Activated T-cell treated with anti-CD3 and anti-CD28 coated beads, Interleukin-2, amount 50 U/mL, for 4 hours (primary cell): ENCODE measurements around the gene FLACC1. TPM values are rescaled to one million over a fixed set of nuclear protein-coding genes. Genes with fewer than 3 reads are reported as not detected.
"Not testable (repeated sequence)": the region's sequence is repeated elsewhere in the genome, so short reads cannot be mapped to it uniquely, and the experiment has no call there.

Source experiments
- ATAC-seq, 2 donors: fragments of 200-7000 bp; cut with Tn5 transposase; one replicate each; pipeline ENCODE4 v1.10.0; 2021
- DNase-seq: peaks from one replicate; pipeline ENCODE4 v3.0.0-alpha.2; 2020
- H3K27me3 Mint-ChIP-seq: one replicate; pipeline ENCODE4 v1.8.0; 2021; ENCODE audit warnings: low read depth, mixed read lengths
- H3K36me3 Mint-ChIP-seq: one replicate; pipeline ENCODE4 v1.8.0; 2022; ENCODE audit warnings: mixed read lengths; ENCODE audit not compliant: insufficient read depth
- H3K4me1 Mint-ChIP-seq: one replicate; pipeline ENCODE4 v1.8.0; 2021; ENCODE audit warnings: low read depth, mixed read lengths
- H3K4me3 Mint-ChIP-seq: one replicate; pipeline ENCODE4 v1.8.0; 2021; ENCODE audit warnings: mild to moderate bottlenecking, moderate library complexity, mixed read lengths
- H3K9me3 Mint-ChIP-seq: one replicate; pipeline ENCODE4 v1.8.0; 2021; ENCODE audit warnings: mixed read lengths
- total RNA-seq, 3 donors: library from RNA; stranded (reverse); gene quantifications; one replicate each; pipeline ENCODE4 v1.2.1, GENCODE V29; 2021

FLACC1 gene, protein sequence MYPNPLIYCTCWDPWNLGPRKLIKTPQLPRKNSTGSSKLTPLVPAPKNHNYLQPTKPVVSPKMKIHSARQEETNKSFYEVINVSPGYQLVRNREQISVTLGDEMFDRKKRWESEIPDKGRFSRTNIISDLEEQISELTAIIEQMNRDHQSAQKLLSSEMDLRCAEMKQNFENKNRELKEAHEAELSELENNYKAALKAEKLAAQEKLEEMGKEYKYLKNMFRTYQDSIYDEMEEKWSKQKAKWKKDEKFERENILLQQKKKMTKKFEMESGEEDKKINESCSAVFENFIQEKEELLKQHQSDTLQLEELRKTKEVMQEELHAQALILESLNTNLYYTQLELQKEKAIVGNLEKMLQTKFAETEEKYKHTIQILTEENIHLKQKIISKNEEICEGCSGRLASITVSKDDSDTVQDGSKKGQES
- total RNA-seq: 1 to 10 TPM in 1 of 3 donors, under 1 TPM in 2; 0.63 to 1.5 (median 0.87) TPM

- Mint-ChIP-seq H3K4me1 (peaks cover 23% of the 10 kb centered on the region), H3K27me3 (no peaks in the 10 kb centered on the region), H3K9me3 (no peaks in the 10 kb centered on the region), H3K36me3 (peaks cover 13% of the 10 kb centered on the region), H3K4me3 (no peak within 1 kb of the TSS)
- DNase-seq (no peak), ATAC-seq (no peak)
These were observed at the start of gene FLACC1 for GRCh38 chr2:201357221-201357620. TSS of gene FLACC1 (minus strand) at chr2:201357345. CDS start at chr2:201351404, 5,941 bp downstream.

- H3K27me3 Mint-ChIP-seq: no peaks in the 10 kb centered on the region
- H3K4me3 Mint-ChIP-seq: no peak overlapping the region
These were observed 49.0 kb upstream of the FLACC1 start for GRCh38 chr2:201406077-201406662.

GRCh38 chr2:201404699-201405280, 47.6 kb upstream of the FLACC1 start:
- H3K27me3 Mint-ChIP-seq: no peaks in the 10 kb centered on the region
- no peaks in the 10 kb centered on the region for H3K9me3 Mint-ChIP-seq
- DNase-seq (no peak), ATAC-seq (no peak)
- no peak overlapping the region for H3K4me3 Mint-ChIP-seq
- peaks cover 53% of the 10 kb centered on the region for H3K4me1 Mint-ChIP-seq
- H3K36me3 Mint-ChIP-seq: peaks cover 19% of the 10 kb centered on the region

More at GRCh38 chr2:201406077-201406662, 49.0 kb upstream of the FLACC1 start:
- Mint-ChIP-seq H3K9me3 (no peaks in the 10 kb centered on the region), H3K4me1 (peaks cover 57% of the 10 kb centered on the region), H3K36me3 (peaks cover 16% of the 10 kb centered on the region)
- DNase-seq: no peak
- peak in 1 of 2 donors; percentile 30 for ATAC-seq

- no peaks in the 10 kb centered on the region for H3K9me3 Mint-ChIP-seq
- no peaks in the 10 kb centered on the region for H3K27me3 Mint-ChIP-seq
- no peak overlapping the region for H3K4me3 Mint-ChIP-seq
- peaks cover 27% of the 10 kb centered on the region for H3K36me3 Mint-ChIP-seq
- ATAC-seq (no peak), DNase-seq (no peak)
- H3K4me1 Mint-ChIP-seq: peaks cover 52% of the 10 kb centered on the region
These were observed 46.7 kb upstream of the FLACC1 start for GRCh38 chr2:201403880-201404279.

GRCh38 chr2:201402651-201403562, 45.8 kb upstream of the FLACC1 start:
- Mint-ChIP-seq H3K4me3 (no peak overlapping the region), H3K9me3 (no peaks in the 10 kb centered on the region), H3K27me3 (no peaks in the 10 kb centered on the region), H3K4me1 (peaks cover 50% of the 10 kb centered on the region), H3K36me3 (peaks cover 29% of the 10 kb centered on the region)
- ATAC-seq: no peak
- DNase-seq: no peak

GRCh38 chr2:201401815-201402214, 44.7 kb upstream of the FLACC1 start:
- H3K36me3 Mint-ChIP-seq: peaks cover 31% of the 10 kb centered on the region
- no peak for DNase-seq
- H3K27me3 Mint-ChIP-seq: no peaks in the 10 kb centered on the region
- peaks cover 44% of the 10 kb centered on the region for H3K4me1 Mint-ChIP-seq
- H3K9me3 Mint-ChIP-seq: no peaks in the 10 kb centered on the region
- no peak overlapping the region for H3K4me3 Mint-ChIP-seq
- no peak for ATAC-seq

- no peak overlapping the region for H3K4me3 Mint-ChIP-seq
- DNase-seq (no peak), ATAC-seq (no peak)
- H3K9me3 Mint-ChIP-seq: no peaks in the 10 kb centered on the region
- peaks cover 47% of the 10 kb centered on the region for H3K36me3 Mint-ChIP-seq
- no peaks in the 10 kb centered on the region for H3K27me3 Mint-ChIP-seq
- H3K4me1 Mint-ChIP-seq: peaks cover 7% of the 10 kb centered on the region
These were observed 39.5 kb upstream of the FLACC1 start for GRCh38 chr2:201396595-201396994.

DNA sequence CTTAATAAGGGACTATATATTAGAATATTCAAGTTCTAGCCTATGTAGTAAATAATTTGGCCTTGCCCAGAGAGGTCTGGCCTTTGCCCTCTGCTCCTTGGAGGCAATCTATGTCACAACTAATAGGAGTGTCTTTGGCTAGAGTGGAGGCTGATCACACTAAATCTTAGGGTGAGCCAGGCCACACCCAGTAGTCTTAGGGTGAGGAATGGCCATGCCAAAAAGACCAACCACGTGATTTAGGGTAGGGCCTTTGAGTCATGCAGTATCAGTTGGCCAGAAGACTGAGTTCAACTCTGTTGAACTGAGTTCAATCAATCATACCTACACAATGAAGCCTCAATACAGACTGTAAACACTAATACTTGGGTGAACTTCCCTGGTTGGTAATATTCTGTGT, 26.0 kb upstream of the FLACC1 start:
- H3K36me3 Mint-ChIP-seq: peaks cover 54% of the 10 kb centered on the region
- no peak for ATAC-seq
- no peaks in the 10 kb centered on the region for H3K27me3 Mint-ChIP-seq
- H3K4me1 Mint-ChIP-seq: no peaks in the 10 kb centered on the region
- DNase-seq: no peak
- H3K9me3 Mint-ChIP-seq: peaks cover 4% of the 10 kb centered on the region
- H3K4me3 Mint-ChIP-seq: no peak overlapping the region

DNA sequence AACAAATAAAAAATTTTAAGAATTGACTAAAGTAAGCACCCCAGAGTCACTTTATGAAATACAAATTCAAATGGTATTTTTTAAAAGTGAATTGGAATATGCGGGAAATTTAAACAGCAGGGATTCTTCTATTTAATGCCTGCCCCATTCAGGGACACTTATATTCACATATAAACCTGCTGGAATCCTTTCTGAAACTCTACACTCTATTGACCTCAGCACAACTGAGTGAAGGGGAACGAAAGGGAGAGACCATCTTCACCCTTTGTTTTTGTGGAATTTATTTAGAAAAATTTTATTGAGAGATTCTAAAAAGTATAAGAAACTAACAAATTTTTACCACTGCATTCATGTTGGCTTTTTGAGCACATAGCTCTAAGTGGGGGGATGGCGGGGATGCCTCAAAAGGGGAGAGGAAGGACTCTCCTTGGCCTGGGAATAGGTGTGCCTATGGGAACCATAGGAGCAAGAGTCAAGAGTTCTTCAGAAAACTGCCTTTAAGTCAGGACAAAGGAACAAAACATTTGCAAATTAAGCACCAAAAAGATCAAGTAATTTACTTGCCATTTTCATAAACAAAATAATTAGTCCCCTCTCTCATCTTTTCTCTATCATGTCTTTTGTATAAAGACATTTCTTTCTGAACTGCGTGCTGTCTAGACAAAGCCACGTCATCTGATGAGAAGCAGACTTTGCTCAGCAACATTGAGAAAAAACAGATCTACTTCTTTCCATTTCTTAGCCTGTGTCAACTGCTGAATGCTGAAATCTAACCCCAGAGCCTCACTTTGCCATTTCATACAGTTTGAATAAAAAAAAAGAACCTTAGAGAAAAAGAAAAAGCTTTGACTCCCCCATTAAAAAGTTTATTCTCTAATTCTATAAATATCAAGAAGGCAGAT, 21.6 kb upstream of the FLACC1 start:
- peaks cover 55% of the 10 kb centered on the region for H3K36me3 Mint-ChIP-seq
- no peak for ATAC-seq

GRCh38 chr2:201377218-201377617, 20.1 kb upstream of the FLACC1 start:
- ATAC-seq: no peak
- Mint-ChIP-seq H3K36me3 (peaks cover 55% of the 10 kb centered on the region), H3K4me1 (no peaks in the 10 kb centered on the region), H3K9me3 (peaks cover 4% of the 10 kb centered on the region), H3K27me3 (no peaks in the 10 kb centered on the region), H3K4me3 (no peak overlapping the region)
- DNase-seq: no peak

More for the DNA sequence above, 21.6 kb upstream of the FLACC1 start:
- Mint-ChIP-seq H3K4me3 (no peak overlapping the region), H3K27me3 (no peaks in the 10 kb centered on the region), H3K9me3 (peaks cover 4% of the 10 kb centered on the region), H3K4me1 (no peaks in the 10 kb centered on the region)
- DNase-seq: no peak

DNA sequence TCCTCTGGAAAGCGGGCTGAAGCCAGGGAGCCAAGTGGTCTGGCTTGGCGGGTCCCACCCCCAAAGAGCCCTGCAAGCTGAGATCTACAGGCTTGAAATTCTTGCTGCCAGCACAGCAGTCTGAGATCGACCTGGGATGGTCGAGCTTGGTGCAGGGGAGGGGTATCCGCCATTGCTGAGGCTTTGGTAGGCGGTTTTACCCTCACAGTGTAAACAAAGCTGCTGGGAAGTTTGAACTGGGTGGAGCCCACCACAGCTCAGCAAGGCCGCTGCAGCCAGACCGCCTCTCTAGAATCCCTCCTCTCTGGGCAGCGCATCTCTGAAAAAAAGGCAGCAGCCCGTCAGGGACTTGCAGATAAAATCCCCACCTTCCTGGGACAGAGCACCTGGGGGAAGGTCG, 12.6 kb upstream of the FLACC1 start:
- ATAC-seq: no peak
- Mint-ChIP-seq H3K36me3 (peaks cover 68% of the 10 kb centered on the region), H3K9me3 (peaks cover 19% of the 10 kb centered on the region), H3K27me3 (no peaks in the 10 kb centered on the region), H3K4me1 (peaks cover 2% of the 10 kb centered on the region), H3K4me3 (no peak overlapping the region)
- DNase-seq: no peak

DNA sequence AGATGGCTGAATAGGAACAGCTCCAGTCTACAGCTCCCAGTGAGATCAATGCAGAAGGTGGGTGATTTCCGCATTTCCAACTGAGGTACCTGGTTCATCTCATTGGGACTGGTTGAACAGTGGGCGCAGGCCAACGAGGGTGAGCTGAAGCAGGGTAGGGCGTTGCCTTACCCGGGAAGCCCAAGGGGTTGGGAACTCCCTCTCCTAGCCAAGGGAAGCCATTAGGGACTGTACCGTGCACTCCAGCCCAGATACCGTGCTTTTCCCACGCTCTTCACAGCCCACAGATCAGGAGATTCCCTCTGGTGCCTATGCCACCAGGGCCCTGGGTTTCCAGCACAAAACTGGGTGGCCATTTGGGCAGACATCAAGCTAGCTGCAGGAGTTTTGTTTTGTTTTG, 12.2 kb upstream of the FLACC1 start:
- DNase-seq, H3K4me3 Mint-ChIP-seq, H3K27me3 Mint-ChIP-seq, ATAC-seq, H3K4me1 Mint-ChIP-seq: not testable (repeated sequence)
- peaks cover 63% of the 10 kb centered on the region for H3K36me3 Mint-ChIP-seq
- H3K9me3 Mint-ChIP-seq: peaks cover 19% of the 10 kb centered on the region

GRCh38 chr2:201366146-201366545, 9.0 kb upstream of the FLACC1 start:
- ATAC-seq: no peak
- Mint-ChIP-seq H3K36me3 (peaks cover 49% of the 10 kb centered on the region), H3K4me3 (no peak overlapping the region), H3K9me3 (peaks cover 19% of the 10 kb centered on the region), H3K4me1 (peaks cover 26% of the 10 kb centered on the region), H3K27me3 (no peaks in the 10 kb centered on the region)
- no peak for DNase-seq
